IMR-90 (cell line): ENCODE data around the gene TTC39B. TPM values are rescaled to one million over a fixed set of nuclear protein-coding genes. Genes with fewer than 3 reads are reported as not detected.

Experiments used
- ATAC-seq: fragments of 200-7000 bp; cut with Tn5 transposase; 2 replicates; pipeline ENCODE4 v1.9.1; 2020; ENCODE audit warnings: low read depth, mild to moderate bottlenecking, moderate library complexity
- BruUV-seq: library from RNA; stranded (reverse); fragments of 400-500 nt; replicated peaks from 2 replicates; lab custom pipeline; 2021; lab: Mats Ljungman, UMichigan
- CTCF ChIA-PET: fragments of 300-600 bp; formaldehyde crosslinking; extraction: SDS; loops from one replicate; lab custom pipeline; 2021; ENCODE audit warnings: antibody characterized with exemption; lab: Yijun Ruan, JAX
- POLR2A ChIA-PET: fragments of 300-600 bp; sonication (Branson Sonifier 250); formaldehyde crosslinking; loops from one replicate; lab custom pipeline; 2022; ENCODE audit warnings: antibody characterized with exemption; ENCODE audit not compliant: unreplicated experiment; lab: Charles Lee
- DNase-seq: peaks from one replicate; pipeline ENCODE4 v3.0.0; 2013
- H2AFZ ChIP-seq: replicated peaks from 2 replicates; pipeline ENCODE3; 2013; ENCODE audit warnings: low read length, mild to moderate bottlenecking; ENCODE audit not compliant: poor library complexity
- H2AK5ac ChIP-seq: 2 replicates; pipeline ENCODE4 v1.6.1; 2013; ENCODE audit warnings: low read depth, low read length, inconsistent platforms
- H2AK9ac ChIP-seq: replicated peaks from 2 replicates; pipeline ENCODE3; 2013; ENCODE audit warnings: mild to moderate bottlenecking, low read depth, low read length, moderate library complexity; ENCODE audit not compliant: poor library complexity
- H2BK120ac ChIP-seq: 2 replicates; pipeline ENCODE4 v1.6.1; 2013; ENCODE audit warnings: low read depth, low read length, inconsistent platforms
- H2BK15ac ChIP-seq: 3 replicates; pipeline ENCODE4 v1.6.1; 2013; ENCODE audit warnings: low read depth, low read length, inconsistent platforms
- H2BK20ac ChIP-seq: 2 replicates; pipeline ENCODE4 v1.6.1; 2013; ENCODE audit warnings: low read depth, mild to moderate bottlenecking, inconsistent platforms, low read length, moderate library complexity
- H2BK5ac ChIP-seq: 2 replicates; pipeline ENCODE4 v1.6.1; 2013; ENCODE audit warnings: mild to moderate bottlenecking, low read depth, low read length, inconsistent platforms; ENCODE audit not compliant: poor library complexity, severe bottlenecking
- H3K14ac ChIP-seq: replicated peaks from 2 replicates; pipeline ENCODE4 v1.6.1; 2013; ENCODE audit warnings: low read depth, low read length, inconsistent platforms
- H3K18ac ChIP-seq: 2 replicates; pipeline ENCODE4 v1.6.1; 2013; ENCODE audit warnings: low read depth, low read length, control low read depth
- H3K23ac ChIP-seq: 2 replicates; pipeline ENCODE4 v1.6.1; 2013; ENCODE audit warnings: low read depth, low read length, inconsistent platforms
- H3K27ac ChIP-seq: 2 replicates; pipeline ENCODE4 v1.5.1; 2013; ENCODE audit warnings: mild to moderate bottlenecking, control low read depth, low read length; ENCODE audit not compliant: insufficient read depth
- H3K27me3 ChIP-seq: 2 replicates; pipeline ENCODE4 v1.6.1; 2013; ENCODE audit warnings: low read length; ENCODE audit not compliant: control insufficient read depth, insufficient read depth
- H3K36me3 ChIP-seq: 2 replicates; pipeline ENCODE4 v1.6.1; 2013; ENCODE audit warnings: low read length, mixed read lengths; ENCODE audit not compliant: control insufficient read depth, insufficient read depth
- H3K4ac ChIP-seq: 2 replicates; pipeline ENCODE4 v1.6.1; 2013; ENCODE audit warnings: low read depth, low read length, inconsistent platforms
- H3K4me1 ChIP-seq: 2 replicates; pipeline ENCODE4 v1.6.1; 2013; ENCODE audit warnings: low read length, mixed read lengths; ENCODE audit not compliant: control insufficient read depth, insufficient read depth
- H3K4me2 ChIP-seq: 2 replicates; pipeline ENCODE4 v1.6.1; 2013; ENCODE audit warnings: low read depth, mild to moderate bottlenecking, control low read depth, low read length, moderate library complexity
- H3K4me3 ChIP-seq: 2 replicates; pipeline ENCODE4 v1.5.1; 2013; ENCODE audit warnings: low read depth, mild to moderate bottlenecking, control low read depth, low read length, moderate library complexity; ENCODE audit not compliant: insufficient read depth
- H3K56ac ChIP-seq: 2 replicates; pipeline ENCODE4 v1.6.1; 2013; ENCODE audit warnings: low read length, inconsistent platforms; ENCODE audit not compliant: insufficient read depth; ENCODE audit errors: extremely low read depth
- H3K79me1 ChIP-seq, 2 experiments: 2 replicates each; pipeline ENCODE4 v1.6.1; 2013; ENCODE audit warnings: low read length in 2 of 2, inconsistent platforms in 1 of 2, low read depth in 1 of 2
- H3K9ac ChIP-seq: 2 replicates; pipeline ENCODE4 v1.6.1; 2013; ENCODE audit warnings: low read depth, low read length, control low read depth
- H3K9me1 ChIP-seq: 2 replicates; pipeline ENCODE4 v1.6.1; 2013; ENCODE audit warnings: low read length, inconsistent platforms; ENCODE audit not compliant: insufficient read depth
- H3K9me3 ChIP-seq: 2 replicates; pipeline ENCODE4 v1.6.1; 2013; ENCODE audit warnings: low read length; ENCODE audit not compliant: control insufficient read depth, insufficient read depth
- H4K20me1 ChIP-seq: 2 replicates; pipeline ENCODE4 v1.6.1; 2013; ENCODE audit warnings: low read length, inconsistent platforms; ENCODE audit not compliant: insufficient read depth
- H4K5ac ChIP-seq: 2 replicates; pipeline ENCODE4 v1.6.1; 2013; ENCODE audit warnings: mild to moderate bottlenecking, low read depth, low read length, control low read depth
- H4K8ac ChIP-seq, 2 experiments: 2 replicates each; pipeline ENCODE4 v1.6.1; 2013; ENCODE audit warnings: low read depth in 2 of 2, low read length in 2 of 2, control low read depth in 1 of 2, inconsistent platforms in 1 of 2
- H4K91ac ChIP-seq: 2 replicates; pipeline ENCODE4 v1.6.1; 2013; ENCODE audit warnings: low read depth, low read length, inconsistent platforms; ENCODE audit not compliant: insufficient read depth
- CTCF ChIP-seq: conservative IDR thresholded peaks from 2 replicates; pipeline ENCODE4 v1.5.1; 2012; ENCODE audit warnings: mild to moderate bottlenecking, low read depth, low read length, improper control_type of control experiment
- ELK1 ChIP-seq: fragments of 150-350 bp; IDR thresholded peaks from 2 replicates; pipeline ENCODE4 v1.6.1; 2016; ENCODE audit warnings: low read depth, mild to moderate bottlenecking, low read length, moderate library complexity, borderline replicate concordance
- NFE2L2 ChIP-seq: fragments of 150-350 bp; IDR thresholded peaks from 2 replicates; pipeline ENCODE4 v1.6.1; 2016; ENCODE audit warnings: low read depth, mild to moderate bottlenecking, low read length
- RAD21 ChIP-seq: IDR thresholded peaks from 2 replicates; pipeline ENCODE4 v1.6.1; 2012; ENCODE audit warnings: low read length, improper control_type of control experiment
- SMC3 ChIP-seq: fragments of 150-350 bp; IDR thresholded peaks from 2 replicates; pipeline ENCODE4 v1.6.1; 2016; ENCODE audit warnings: low read depth, mild to moderate bottlenecking, antibody characterized with exemption, low read length, moderate library complexity
- WGBS, 2 experiments: methylation state at CpG; one replicate each; pipeline versions ENCODE4 v1.1.5 to v1.1.7; 2013; ENCODE audit warnings: missing lambda C conversion rate in 2 of 2; ENCODE audit not compliant: insufficient read length in 1 of 2; ENCODE audit errors: extremely low coverage in 2 of 2; 5-methylcytosine and 5-hydroxymethylcytosine counted together
- dilution Hi-C: fragments of 300-500 bp; cut with HindIII; formaldehyde crosslinking; loops from one replicate; pipeline ENCODE4 v1.14.3; 2018; ENCODE audit warnings: low sequenced_read_pairs; ENCODE audit not compliant: unreplicated experiment
- in situ Hi-C: fragments of 300-500 bp; cut with MboI; formaldehyde crosslinking; loops from 3 replicates; pipeline ENCODE4 v1.14.3; 2019; ENCODE audit warnings: low sequenced_read_pairs, inconsistent platforms, mixed read lengths
- intact Hi-C: fragments of 100-400 bp; cut with micrococcal nuclease; formaldehyde crosslinking; loops from 2 replicates; pipeline ENCODE4 v1.10.0; 2022
- polyA plus RNA-seq, 3 experiments: library from polyadenylated mRNA; depleted of rRNA; stranded (reverse); fragments of >200 nt; gene quantifications; 2 replicates each; pipeline ENCODE4 v1.2.3, GENCODE V29; 2012; ENCODE audit warnings: low replicate concordance in 1 of 3
- total RNA-seq: library from RNA; depleted of rRNA; stranded (reverse); fragments of >200 nt; gene quantifications from 2 replicates; pipeline ENCODE4 v1.2.3, GENCODE V29; 2012

TTC39B gene
- total and polyA plus RNA-seq, 2 of the 4 experiments (the other 2 are of a cell fraction): 2.5 to 12.2 TPM

- no peak overlapping the region for H2AK5ac ChIP-seq
- no peak overlapping the region for H3K14ac ChIP-seq
- no peak overlapping the region for H4K91ac ChIP-seq
- DNase-seq: peak; percentile 70
- H3K9me1 ChIP-seq: no peaks in the 10 kb centered on the region
- TF ChIP-seq RAD21 (peak; percentile 36; the same call in 1 of the 2 replicates), SMC3 (peak; percentile 34; the same call in 1 of the 2 replicates), NFE2L2 (no peak), ELK1 (no peak), CTCF (peak; percentile 70)
- H3K36me3 ChIP-seq: no peaks in the 10 kb centered on the region
- H3K9me3 ChIP-seq: no peaks in the 10 kb centered on the region
- H3K18ac ChIP-seq: no peak overlapping the region
- BruUV-seq: no TSS peak
- in situ Hi-C loops (loop anchor here (25.0 kb wide), 1 partner anchor 306 kb away; no protein-coding TSS in a partner anchor), intact Hi-C loops (no loop called here), dilution Hi-C loops (no loop called here)
- no peak overlapping the region for H2BK120ac ChIP-seq
- WGBS, 2 experiments: no CpG with 5 or more reads among the region's 6 CpGs
- no peaks in the 10 kb centered on the region for H3K79me1 ChIP-seq
- no peak overlapping the region for H3K27ac ChIP-seq
- H3K23ac ChIP-seq: no peak overlapping the region
- no peak overlapping the region for H4K5ac ChIP-seq
- no peaks in the 10 kb centered on the region for H4K20me1 ChIP-seq
- H4K8ac ChIP-seq: no peak overlapping the region
- H3K56ac ChIP-seq: no peak overlapping the region
- H2AFZ ChIP-seq: no peak overlapping the region
- H3K4me2 ChIP-seq: no peak overlapping the region
- ChIA-PET CTCF (interaction anchor here (1.0 kb wide), 1 partner anchor 11 kb away, joined by 5 read pairs; no protein-coding TSS in a partner anchor), POLR2A (no interaction called here)
- H3K4me3 ChIP-seq: no peak overlapping the region
- H2BK15ac ChIP-seq: no peak overlapping the region
- H3K4ac ChIP-seq: no peak overlapping the region
- peak; percentile 99 for ATAC-seq
- H3K27me3 ChIP-seq: peaks cover 17% of the 10 kb centered on the region
- no peak overlapping the region for H2BK20ac ChIP-seq
- no peak overlapping the region for H3K9ac ChIP-seq
- H3K4me1 ChIP-seq: no peaks in the 10 kb centered on the region
- no peak overlapping the region for H2BK5ac ChIP-seq
- no peak overlapping the region for H2AK9ac ChIP-seq
Observed at GRCh38 chr9:15142878-15143534, 164.0 kb downstream of the TTC39B start.
